Esophagus squamous epithelium (tissue), 4 donors: ENCODE measurements around the gene TFEB.

ENCODE experiments used
- POLR2A ChIP-seq, 4 donors: fragments of 450-650 bp; IDR thresholded peaks; one replicate each; pipeline ENCODE4 v1.6.1; 2017; ENCODE audit warnings: antibody characterized with exemption in 4 of 4, mild to moderate bottlenecking in 4 of 4, moderate library complexity in 3 of 4
- TF ChIP-seq, protein P1 (sequence below), 6 experiments: fragments of 450-650 bp in 4 of 6; fragments of 200-600 bp in 2 of 6; sonication (generic) in 2 of 6; IDR thresholded peaks; one replicate each; pipeline ENCODE4 v1.5.1; 2016 to 2019; ENCODE audit warnings: antibody characterized with exemption in 6 of 6, mild to moderate bottlenecking in 4 of 6, moderate library complexity in 4 of 6

GRCh38 chr6:41713650-41714291, 21.6 kb downstream of the TFEB start:
- TF ChIP-seq, protein P1, sequence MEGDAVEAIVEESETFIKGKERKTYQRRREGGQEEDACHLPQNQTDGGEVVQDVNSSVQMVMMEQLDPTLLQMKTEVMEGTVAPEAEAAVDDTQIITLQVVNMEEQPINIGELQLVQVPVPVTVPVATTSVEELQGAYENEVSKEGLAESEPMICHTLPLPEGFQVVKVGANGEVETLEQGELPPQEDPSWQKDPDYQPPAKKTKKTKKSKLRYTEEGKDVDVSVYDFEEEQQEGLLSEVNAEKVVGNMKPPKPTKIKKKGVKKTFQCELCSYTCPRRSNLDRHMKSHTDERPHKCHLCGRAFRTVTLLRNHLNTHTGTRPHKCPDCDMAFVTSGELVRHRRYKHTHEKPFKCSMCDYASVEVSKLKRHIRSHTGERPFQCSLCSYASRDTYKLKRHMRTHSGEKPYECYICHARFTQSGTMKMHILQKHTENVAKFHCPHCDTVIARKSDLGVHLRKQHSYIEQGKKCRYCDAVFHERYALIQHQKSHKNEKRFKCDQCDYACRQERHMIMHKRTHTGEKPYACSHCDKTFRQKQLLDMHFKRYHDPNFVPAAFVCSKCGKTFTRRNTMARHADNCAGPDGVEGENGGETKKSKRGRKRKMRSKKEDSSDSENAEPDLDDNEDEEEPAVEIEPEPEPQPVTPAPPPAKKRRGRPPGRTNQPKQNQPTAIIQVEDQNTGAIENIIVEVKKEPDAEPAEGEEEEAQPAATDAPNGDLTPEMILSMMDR (IDR thresholded peaks at IDR 0.05): no peak
- no peak for TF ChIP-seq POLR2A (IDR thresholded peaks at IDR 0.05)
